H9 (cell line): ENCODE measurements around the gene ZNF205. TPM values are rescaled to one million over a fixed set of nuclear protein-coding genes. Genes with fewer than 3 reads are reported as not detected.

Experiments used
- DNase-seq: peaks from one replicate; pipeline ENCODE4 v3.0.0-alpha.2; 2017
- H2AFZ ChIP-seq: one replicate; pipeline ENCODE4 v1.6.1; 2013; ENCODE audit warnings: mild to moderate bottlenecking, low read length, control low read depth, moderate library complexity
- H2AK5ac ChIP-seq: 2 replicates; pipeline ENCODE4 v1.6.1; 2013; ENCODE audit warnings: low read length, control low read depth, mixed read lengths; ENCODE audit not compliant: insufficient read length
- H2BK120ac ChIP-seq: one replicate; pipeline ENCODE4 v1.6.1; 2013; ENCODE audit warnings: low read depth, mild to moderate bottlenecking, low read length, control low read depth, inconsistent platforms; ENCODE audit not compliant: poor library complexity, severe bottlenecking
- H2BK12ac ChIP-seq: 2 replicates; pipeline ENCODE4 v1.6.1; 2013; ENCODE audit warnings: low read length, control low read depth, mixed read lengths, low read depth; ENCODE audit not compliant: insufficient read length
- H2BK15ac ChIP-seq: 2 replicates; pipeline ENCODE4 v1.6.1; 2013; ENCODE audit warnings: low read depth, low read length, control low read depth
- H2BK20ac ChIP-seq: one replicate; pipeline ENCODE4 v1.6.1; 2013; ENCODE audit warnings: low read depth, mild to moderate bottlenecking, low read length, control low read depth, inconsistent platforms; ENCODE audit not compliant: poor library complexity, severe bottlenecking
- H2BK5ac ChIP-seq: 2 replicates; pipeline ENCODE4 v1.6.1; 2013; ENCODE audit warnings: low read length, control low read depth, mixed read lengths; ENCODE audit not compliant: insufficient read length
- H3K14ac ChIP-seq: 2 replicates; pipeline ENCODE4 v1.6.1; 2013; ENCODE audit warnings: low read length, control low read depth; ENCODE audit not compliant: insufficient read depth
- H3K18ac ChIP-seq: 2 replicates; pipeline ENCODE4 v1.6.1; 2013; ENCODE audit warnings: low read depth, mild to moderate bottlenecking, mixed read lengths, low read length, control low read depth; ENCODE audit not compliant: insufficient read length
- H3K23ac ChIP-seq: 2 replicates; pipeline ENCODE4 v1.6.1; 2013; ENCODE audit warnings: low read length, control low read depth, mixed read lengths, low read depth; ENCODE audit not compliant: insufficient read length
- H3K23me2 ChIP-seq: 2 replicates; pipeline ENCODE4 v1.6.1; 2013; ENCODE audit warnings: low read depth, mild to moderate bottlenecking, mixed read lengths, low read length, control low read depth; ENCODE audit not compliant: insufficient read length, poor library complexity, severe bottlenecking
- H3K27ac ChIP-seq: 2 replicates; pipeline ENCODE4 v1.5.1; 2013; ENCODE audit warnings: low read length, control low read depth, mixed read lengths, low read depth; ENCODE audit not compliant: insufficient read length
- H3K27me3 ChIP-seq: 2 replicates; pipeline ENCODE4 v1.6.1; 2013; ENCODE audit warnings: low read length, control low read depth, inconsistent platforms; ENCODE audit not compliant: insufficient read depth
- H3K4ac ChIP-seq: 2 replicates; pipeline ENCODE4 v1.6.1; 2013; ENCODE audit warnings: low read depth, mild to moderate bottlenecking, control low read depth, inconsistent platforms, low read length, moderate library complexity
- H3K4me1 ChIP-seq: 2 replicates; pipeline ENCODE4 v1.6.1; 2013; ENCODE audit warnings: low read length, control low read depth, inconsistent platforms; ENCODE audit not compliant: insufficient read depth
- H3K4me2 ChIP-seq: 2 replicates; pipeline ENCODE4 v1.6.1; 2013; ENCODE audit warnings: low read length, control low read depth, mixed read lengths; ENCODE audit not compliant: insufficient read length, insufficient read depth
- H3K56ac ChIP-seq: 2 replicates; pipeline ENCODE4 v1.6.1; 2013; ENCODE audit warnings: low read depth, mild to moderate bottlenecking, mixed read lengths, low read length, control low read depth; ENCODE audit not compliant: insufficient read length
- H3K79me1 ChIP-seq: 2 replicates; pipeline ENCODE4 v1.6.1; 2013; ENCODE audit warnings: low read depth, mild to moderate bottlenecking, moderate library complexity, low read length, control low read depth, inconsistent platforms; ENCODE audit not compliant: insufficient read depth, poor library complexity, severe bottlenecking
- H3K79me2 ChIP-seq: 2 replicates; pipeline ENCODE4 v1.6.1; 2013; ENCODE audit warnings: low read length, control low read depth, inconsistent platforms; ENCODE audit not compliant: insufficient read depth
- H3K9ac ChIP-seq: 2 replicates; pipeline ENCODE4 v1.6.1; 2013; ENCODE audit warnings: low read length, control low read depth, mixed read lengths; ENCODE audit not compliant: insufficient read length; ENCODE audit errors: extremely low read depth
- H3K9me3 ChIP-seq: one replicate; pipeline ENCODE4 v1.6.1; 2013; ENCODE audit warnings: low read depth, low read length, inconsistent platforms; ENCODE audit not compliant: control insufficient read depth
- H3T11ph ChIP-seq: one replicate; pipeline ENCODE4 v1.6.1; 2013; ENCODE audit warnings: mild to moderate bottlenecking, low read length, control low read depth, inconsistent platforms
- H4K20me1 ChIP-seq: one replicate; pipeline ENCODE4 v1.6.1; 2013; ENCODE audit not compliant: control insufficient read depth, insufficient read length, insufficient read depth
- H4K5ac ChIP-seq: 2 replicates; pipeline ENCODE4 v1.6.1; 2013; ENCODE audit warnings: low read depth, mild to moderate bottlenecking, mixed read lengths, low read length, control low read depth; ENCODE audit not compliant: insufficient read length
- H4K8ac ChIP-seq: replicated peaks from 2 replicates; pipeline ENCODE4 v1.6.1; 2013; ENCODE audit warnings: low read length, control low read depth, mixed read lengths, low read depth; ENCODE audit not compliant: insufficient read length
- H4K91ac ChIP-seq: 2 replicates; pipeline ENCODE4 v1.6.1; 2013; ENCODE audit warnings: low read depth, mild to moderate bottlenecking, moderate library complexity, mixed read lengths, low read length, control low read depth; ENCODE audit not compliant: insufficient read length
- H3K27ac Mint-ChIP-seq, 3 experiments: 2 replicates in 2 of 3; 3 replicates in 1 of 3; pipeline ENCODE4 v1.8.0; 2020 to 2021; ENCODE audit warnings: mixed read lengths in 3 of 3, mild to moderate bottlenecking in 1 of 3, moderate library complexity in 1 of 3
- H3K27me3 Mint-ChIP-seq: 2 replicates; pipeline ENCODE4 v1.8.0; 2021; ENCODE audit warnings: low read depth, mild to moderate bottlenecking, moderate library complexity, mixed read lengths
- H3K36me3 Mint-ChIP-seq, 3 experiments: 2 replicates in 2 of 3; 3 replicates in 1 of 3; pipeline ENCODE4 v1.8.0; 2020 to 2021; ENCODE audit warnings: low read depth in 3 of 3, mixed read lengths in 3 of 3; ENCODE audit not compliant: insufficient read depth in 1 of 3
- H3K4me1 Mint-ChIP-seq, 2 experiments: 2 replicates each; pipeline ENCODE4 v1.8.0; 2020; ENCODE audit warnings: mixed read lengths in 2 of 2
- H3K4me3 Mint-ChIP-seq, 2 experiments: 2 replicates in 1 of 2; 3 replicates in 1 of 2; pipeline ENCODE4 v1.8.0; 2020 to 2021; ENCODE audit warnings: mild to moderate bottlenecking in 2 of 2, mixed read lengths in 2 of 2, moderate library complexity in 1 of 2
- H3K9me3 Mint-ChIP-seq, 2 experiments: 2 replicates in 1 of 2; 3 replicates in 1 of 2; pipeline ENCODE4 v1.8.0; 2020; ENCODE audit warnings: mild to moderate bottlenecking in 2 of 2, mixed read lengths in 2 of 2, moderate library complexity in 1 of 2
- CTCF ChIP-seq: fragments of 200-600 bp; sonication (generic); conservative IDR thresholded peaks from 3 replicates; pipeline ENCODE4 v1.8.0; 2021; ENCODE audit warnings: antibody characterized with exemption, mild to moderate bottlenecking
- WGBS: extraction: QIAGEN DNeasy Blood & Tissue Kit; methylation state at CpG from one replicate; pipeline ENCODE4 v1.1.7; 2013; ENCODE audit warnings: missing lambda C conversion rate, low lambda C conversion rate, mixed read lengths; ENCODE audit not compliant: insufficient read length; ENCODE audit errors: extremely low coverage; 5-methylcytosine and 5-hydroxymethylcytosine counted together
- long read RNA-seq: library from polyadenylated mRNA; unstranded; transcript quantifications from one replicate; pipeline ENCODE4 v2.0.0, GENCODE V29; 2020
- total RNA-seq: library from RNA; stranded (reverse); gene quantifications from 2 replicates; pipeline ENCODE4 v1.2.1, GENCODE V29; 2021

The ZNF205 gene
- 16.8 and 18.8 TPM in 2 replicates for total RNA-seq
- long read RNA-seq, partial matches to known transcripts: 2 of 4 reads
- long read RNA-seq, other reads (novel, unspliced or antisense): 0 of 4 reads

GRCh38 chr16:3112058-3112880, at the start of gene ZNF205:
Gene ZNF205 (plus strand): TSS chr16:3112586. CDS start chr16:3113431, 845 bp downstream.
- H2BK15ac ChIP-seq: no peak within 1 kb of the TSS
- H3K27ac ChIP-seq: no peak within 1 kb of the TSS
- H2BK5ac ChIP-seq: no peak within 1 kb of the TSS
- no peaks in the 10 kb centered on the region for H3K27me3 ChIP-seq
- Mint-ChIP-seq H3K4me3 (peak within 1 kb of the TSS; percentile 92 to 93), H3K27ac (peak within 1 kb of the TSS in 2 of 3 experiments; percentile 33 to 45; a peak in 4 of 7 replicates), H3K36me3 (peaks cover 10 to 20% (median 16%) of the 10 kb centered on the region in 3 experiments), H3K4me1 (peaks cover 19 to 20% of the 10 kb centered on the region in 2 experiments), H3K9me3 (no peaks in the 10 kb centered on the region), H3K27me3 (no peaks in the 10 kb centered on the region)
- peak within 1 kb of the TSS; percentile 91 for H3K4me2 ChIP-seq
- no CpG with 5 or more reads among the region's 23 CpGs for WGBS
- H3K23me2 ChIP-seq: peaks cover 9% of the 10 kb centered on the region
- H4K5ac ChIP-seq: no peak within 1 kb of the TSS
- H3K23ac ChIP-seq: no peak within 1 kb of the TSS
- H3K56ac ChIP-seq: no peak within 1 kb of the TSS
- peaks cover 2% of the 10 kb centered on the region for H3K79me1 ChIP-seq
- H2BK12ac ChIP-seq: no peak within 1 kb of the TSS
- no peak within 1 kb of the TSS for H3K14ac ChIP-seq
- H2BK20ac ChIP-seq: no peak within 1 kb of the TSS
- no peak within 1 kb of the TSS for H2BK120ac ChIP-seq
- H3T11ph ChIP-seq: no peak within 1 kb of the TSS
- no peak within 1 kb of the TSS for H2AK5ac ChIP-seq
- DNase-seq: peak; percentile 87
- H4K8ac ChIP-seq: no peak within 1 kb of the TSS
- H3K4me1 ChIP-seq: no peaks in the 10 kb centered on the region
- H3K4ac ChIP-seq: no peak within 1 kb of the TSS
- H3K9me3 ChIP-seq: no peaks in the 10 kb centered on the region
- no peak within 1 kb of the TSS for H3K18ac ChIP-seq
- no peak within 1 kb of the TSS for H4K91ac ChIP-seq
- H3K79me2 ChIP-seq: no peaks in the 10 kb centered on the region; the same call in 1 of the 2 replicates
- no peak for TF ChIP-seq CTCF
- peak within 1 kb of the TSS; percentile 70 for H3K9ac ChIP-seq
- no peaks in the 10 kb centered on the region for H4K20me1 ChIP-seq
- peak within 1 kb of the TSS; percentile 87 for H2AFZ ChIP-seq
